ENCODE measurements around the gene ZNHIT1. TPM values are rescaled to one million over a fixed set of nuclear protein-coding genes. Genes with fewer than 3 reads are reported as not detected.
"Not testable (repeated sequence)": the region's sequence is repeated elsewhere in the genome, so short reads cannot be mapped to it uniquely, and the experiment has no call there.

Gene ZNHIT1
- total and polyA plus RNA-seq, 4 donors, result 57.2 to 95.5 (median 80.7) TPM

- Histone ChIP-seq H3K9me3 (ENCODE audit: control insufficient read depth, insufficient read depth, low read length) (no peaks in the 10 kb centered on the region), H3K36me3 (ENCODE audit: control insufficient read depth, insufficient read depth, low read length) (no peaks in the 10 kb centered on the region), H3K4me3 (ENCODE audit: low read depth, low read length) (no peak overlapping the region), H3K27ac (ENCODE audit: low read depth, low read length) (no peak overlapping the region), H3K27me3 (ENCODE audit: control insufficient read depth, insufficient read depth, low read length) (peaks cover 3% of the 10 kb centered on the region), H3K4me1 (ENCODE audit: control insufficient read depth, insufficient read depth, low read length) (peaks cover 6% of the 10 kb centered on the region)
- 81% methylated on average over 6 of the region's 6 CpGs for WGBS (ENCODE audit: insufficient coverage)
- no peak for DNase-seq (ENCODE audit: low read depth in 4 of 6, low spot score in 6 of 6)
Observed at GRCh38 chr7:101186194-101186593, 31.8 kb upstream of the ZNHIT1 start.

- peaks cover 6% of the 10 kb centered on the region for H3K4me1 ChIP-seq (ENCODE audit: control insufficient read depth, insufficient read depth, low read length)
- H3K36me3 ChIP-seq (ENCODE audit: control insufficient read depth, insufficient read depth, low read length), result no peaks in the 10 kb centered on the region
- no peak overlapping the region for H3K4me3 ChIP-seq (ENCODE audit: low read depth, low read length)
- 100% methylated on average over 1 of the region's 4 CpGs for WGBS (ENCODE audit: insufficient coverage)
- H3K9me3 ChIP-seq (ENCODE audit: control insufficient read depth, insufficient read depth, low read length), result no peaks in the 10 kb centered on the region
- H3K27ac ChIP-seq (ENCODE audit: low read depth, low read length), result no peak overlapping the region
- DNase-seq (ENCODE audit: low read depth in 4 of 6, low spot score in 6 of 6), result no peak
- no peaks in the 10 kb centered on the region for H3K27me3 ChIP-seq (ENCODE audit: control insufficient read depth, insufficient read depth, low read length)
Observed at GRCh38 chr7:101186844-101187428, 31.0 kb upstream of the ZNHIT1 start.

DNA sequence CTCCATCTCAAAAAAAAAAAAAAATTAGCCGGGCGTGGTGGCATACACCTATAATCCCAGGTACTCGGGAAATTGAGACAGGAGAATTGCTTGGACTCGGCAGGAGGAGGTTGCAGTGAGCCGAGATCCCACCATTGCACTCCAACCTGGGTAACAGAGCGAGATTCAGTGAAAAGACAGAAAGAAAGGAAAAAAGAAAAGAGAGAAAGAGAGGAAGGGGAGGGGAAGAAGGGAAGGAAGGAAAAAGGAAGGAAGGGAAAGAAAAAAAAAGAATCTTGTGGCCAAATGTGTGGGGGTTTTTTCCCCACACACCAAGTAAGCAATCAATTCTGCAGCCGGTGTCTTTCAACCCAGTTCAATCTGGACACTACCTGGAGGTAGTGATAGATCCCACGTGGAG is 28.9 kb upstream of the ZNHIT1 start:
- peaks cover 3% of the 10 kb centered on the region for H3K4me1 ChIP-seq (ENCODE audit: control insufficient read depth, insufficient read depth, low read length)
- no peaks in the 10 kb centered on the region for H3K9me3 ChIP-seq (ENCODE audit: control insufficient read depth, insufficient read depth, low read length)
- 60% methylated on average over 2 of the region's 8 CpGs for WGBS (ENCODE audit: insufficient coverage)
- no peak overlapping the region for H3K27ac ChIP-seq (ENCODE audit: low read depth, low read length)
- H3K36me3 ChIP-seq (ENCODE audit: control insufficient read depth, insufficient read depth, low read length), result no peaks in the 10 kb centered on the region
- no peak overlapping the region for H3K4me3 ChIP-seq (ENCODE audit: low read depth, low read length)
- no peaks in the 10 kb centered on the region for H3K27me3 ChIP-seq (ENCODE audit: control insufficient read depth, insufficient read depth, low read length)
- DNase-seq (ENCODE audit: low read depth in 4 of 6, low spot score in 6 of 6), result no peak

GRCh38 chr7:101195884-101196283 is 22.1 kb upstream of the ZNHIT1 start:
- no peak for DNase-seq (ENCODE audit: low read depth in 4 of 6, low spot score in 6 of 6)
- WGBS (ENCODE audit: insufficient coverage), result 80% methylated on average over 17 of the region's 17 CpGs
- Histone ChIP-seq H3K4me1 (ENCODE audit: control insufficient read depth, insufficient read depth, low read length) (peaks cover 3% of the 10 kb centered on the region), H3K27ac (ENCODE audit: low read depth, low read length) (no peak overlapping the region), H3K9me3 (ENCODE audit: control insufficient read depth, insufficient read depth, low read length) (no peaks in the 10 kb centered on the region), H3K27me3 (ENCODE audit: control insufficient read depth, insufficient read depth, low read length) (peaks cover 10% of the 10 kb centered on the region), H3K4me3 (ENCODE audit: low read depth, low read length) (no peak overlapping the region), H3K36me3 (ENCODE audit: control insufficient read depth, insufficient read depth, low read length) (no peaks in the 10 kb centered on the region)

GRCh38 chr7:101197991-101198390 is 20.0 kb upstream of the ZNHIT1 start:
- no peak overlapping the region for H3K4me3 ChIP-seq (ENCODE audit: low read depth, low read length)
- 73% methylated on average over 15 of the region's 21 CpGs for WGBS (ENCODE audit: insufficient coverage)
- H3K9me3 ChIP-seq (ENCODE audit: control insufficient read depth, insufficient read depth, low read length), result no peaks in the 10 kb centered on the region
- peaks cover 31% of the 10 kb centered on the region for H3K27me3 ChIP-seq (ENCODE audit: control insufficient read depth, insufficient read depth, low read length)
- no peak overlapping the region for H3K27ac ChIP-seq (ENCODE audit: low read depth, low read length)
- DNase-seq (ENCODE audit: low read depth in 4 of 6, low spot score in 6 of 6), result no peak
- peaks cover 10% of the 10 kb centered on the region for H3K4me1 ChIP-seq (ENCODE audit: control insufficient read depth, insufficient read depth, low read length)
- H3K36me3 ChIP-seq (ENCODE audit: control insufficient read depth, insufficient read depth, low read length), result no peaks in the 10 kb centered on the region

- Histone ChIP-seq H3K36me3 (ENCODE audit: control insufficient read depth, insufficient read depth, low read length) (no peaks in the 10 kb centered on the region), H3K27ac (ENCODE audit: low read depth, low read length) (no peak overlapping the region), H3K4me1 (ENCODE audit: control insufficient read depth, insufficient read depth, low read length) (peaks cover 10% of the 10 kb centered on the region), H3K9me3 (ENCODE audit: control insufficient read depth, insufficient read depth, low read length) (no peaks in the 10 kb centered on the region), H3K4me3 (ENCODE audit: low read depth, low read length) (no peak overlapping the region), H3K27me3 (ENCODE audit: control insufficient read depth, insufficient read depth, low read length) (peaks cover 36% of the 10 kb centered on the region)
- no peak for DNase-seq (ENCODE audit: low read depth in 4 of 6, low spot score in 6 of 6)
- WGBS (ENCODE audit: insufficient coverage), result 66% methylated on average over 12 of the region's 14 CpGs
Observed at GRCh38 chr7:101198476-101198875, 19.5 kb upstream of the ZNHIT1 start.

DNA sequence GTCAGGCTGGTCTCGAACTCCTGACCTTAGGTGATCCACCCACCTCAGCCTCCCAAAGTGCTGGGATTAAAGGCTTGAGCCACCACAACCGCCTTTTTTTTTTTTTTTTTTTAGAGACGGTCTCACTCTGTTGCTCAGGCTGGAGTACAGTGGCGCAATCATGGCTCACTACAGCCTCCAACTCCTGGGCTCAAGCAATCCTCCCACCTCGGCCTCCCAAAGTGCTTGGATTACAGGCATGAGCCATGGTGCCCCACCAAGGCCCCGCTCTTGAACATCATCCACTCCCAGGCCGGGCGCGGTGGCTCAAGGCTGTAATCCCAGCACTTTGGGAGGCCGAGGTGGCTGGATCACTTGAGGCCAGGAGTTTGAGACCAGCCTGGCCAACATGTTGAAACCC is 18.4 kb upstream of the ZNHIT1 start:
- not testable (repeated sequence) for H3K36me3 ChIP-seq (ENCODE audit: control insufficient read depth, insufficient read depth, low read length); H3K9me3 ChIP-seq (ENCODE audit: control insufficient read depth, insufficient read depth, low read length); H3K27ac ChIP-seq (ENCODE audit: low read depth, low read length); DNase-seq (ENCODE audit: low read depth in 4 of 6, low spot score in 6 of 6); H3K4me3 ChIP-seq (ENCODE audit: low read depth, low read length)
- Histone ChIP-seq H3K4me1 (ENCODE audit: control insufficient read depth, insufficient read depth, low read length) (peaks cover 10% of the 10 kb centered on the region), H3K27me3 (ENCODE audit: control insufficient read depth, insufficient read depth, low read length) (peaks cover 37% of the 10 kb centered on the region)
- 95% methylated on average over 8 of the region's 10 CpGs for WGBS (ENCODE audit: insufficient coverage)

GRCh38 chr7:101200504-101200861 is 17.5 kb upstream of the ZNHIT1 start:
- Histone ChIP-seq H3K27me3 (ENCODE audit: control insufficient read depth, insufficient read depth, low read length) (peaks cover 37% of the 10 kb centered on the region), H3K9me3 (ENCODE audit: control insufficient read depth, insufficient read depth, low read length) (no peaks in the 10 kb centered on the region), H3K36me3 (ENCODE audit: control insufficient read depth, insufficient read depth, low read length) (no peaks in the 10 kb centered on the region), H3K27ac (ENCODE audit: low read depth, low read length) (no peak overlapping the region), H3K4me1 (ENCODE audit: control insufficient read depth, insufficient read depth, low read length) (peaks cover 10% of the 10 kb centered on the region), H3K4me3 (ENCODE audit: low read depth, low read length) (no peak overlapping the region)
- 80% methylated on average over 1 of the region's 2 CpGs for WGBS (ENCODE audit: insufficient coverage)
- no peak for DNase-seq (ENCODE audit: low read depth in 4 of 6, low spot score in 6 of 6)

- no peaks in the 10 kb centered on the region for H3K9me3 ChIP-seq (ENCODE audit: control insufficient read depth, insufficient read depth, low read length)
- 28% methylated on average over 16 of the region's 21 CpGs for WGBS (ENCODE audit: insufficient coverage)
- no peak within 1 kb of the TSS for H3K4me3 ChIP-seq (ENCODE audit: low read depth, low read length)
- H3K27ac ChIP-seq (ENCODE audit: low read depth, low read length), result no peak within 1 kb of the TSS
- peaks cover 10% of the 10 kb centered on the region for H3K4me1 ChIP-seq (ENCODE audit: control insufficient read depth, insufficient read depth, low read length)
- DNase-seq (ENCODE audit: low read depth in 4 of 6, low spot score in 6 of 6), result no peak
- H3K36me3 ChIP-seq (ENCODE audit: control insufficient read depth, insufficient read depth, low read length), result peaks cover 5% of the 10 kb centered on the region
- peaks cover 37% of the 10 kb centered on the region for H3K27me3 ChIP-seq (ENCODE audit: control insufficient read depth, insufficient read depth, low read length)
Observed at GRCh38 chr7:101200862-101201599, 16.9 kb upstream of the ZNHIT1 start, which contains the start of gene MOGAT3. Gene MOGAT3, minus strand, starts transcription at chr7:101201036. Its CDS starts 182 bp downstream, at chr7:101200854.

All from spinal cord (tissue), 10 donors.